Tibial nerve (tissue), 4 donors: ENCODE data around the gene URM1. TPM values are rescaled to one million over a fixed set of nuclear protein-coding genes. Genes with fewer than 3 reads are reported as not detected.

Experiments used
- DNase-seq, 2 donors: peaks; one replicate each; pipeline ENCODE4 v3.0.0-alpha.2; 2019; ENCODE audit warnings: low spot score in 2 of 2
- H3K27ac ChIP-seq, 4 donors: fragments of 200-600 bp; sonication (generic) in 3 of 4; one replicate each; pipeline ENCODE4 v1.5.1; 2017 to 2019; ENCODE audit warnings: mild to moderate bottlenecking in 1 of 4
- H3K27me3 ChIP-seq, 2 donors: fragments of 200-600 bp; sonication (generic) in 1 of 2; one replicate each; pipeline versions ENCODE4 v1.5.1 to v1.6.0; 2017 to 2019
- H3K36me3 ChIP-seq, 3 donors: fragments of 200-600 bp; sonication (generic); one replicate each; pipeline ENCODE4 v1.5.1; 2018 to 2019
- H3K4me1 ChIP-seq, 4 donors: fragments of 200-600 bp; sonication (generic) in 3 of 4; one replicate each; pipeline ENCODE4 v1.5.1; 2017 to 2019
- H3K4me3 ChIP-seq, 4 donors: fragments of 200-600 bp; sonication (generic) in 3 of 4; one replicate each; pipeline ENCODE4 v1.5.1; 2017 to 2019; ENCODE audit warnings: mild to moderate bottlenecking in 1 of 4, moderate library complexity in 1 of 4
- H3K9me3 ChIP-seq, 4 donors: fragments of 200-600 bp; sonication (generic) in 3 of 4; one replicate each; pipeline ENCODE4 v1.5.1; 2017 to 2019
- CTCF ChIP-seq, 5 experiments: fragments of 200-600 bp in 3 of 5; fragments of 450-650 bp in 2 of 5; sonication (generic) in 3 of 5; IDR thresholded peaks; one replicate each; pipeline ENCODE4 v1.5.1; 2016 to 2019; ENCODE audit warnings: antibody characterized with exemption in 5 of 5, mild to moderate bottlenecking in 3 of 5, moderate library complexity in 2 of 5
- EP300 ChIP-seq, 2 donors: sonication (generic); formaldehyde crosslinking; IDR thresholded peaks; one replicate each; pipeline ENCODE4 v1.6.1; 2017; ENCODE audit warnings: antibody characterized with exemption in 2 of 2, mild to moderate bottlenecking in 1 of 2
- POLR2A ChIP-seq, 2 donors: fragments of 450-650 bp; IDR thresholded peaks; one replicate each; pipeline ENCODE4 v1.6.1; 2017; ENCODE audit warnings: antibody characterized with exemption in 2 of 2, mild to moderate bottlenecking in 2 of 2, moderate library complexity in 2 of 2
- WGBS, 2 donors: methylation state at CpG; one replicate each; pipeline ENCODE4 v1.1.5; 2018; 5-methylcytosine and 5-hydroxymethylcytosine counted together
- total RNA-seq, 4 donors: library from RNA; depleted of rRNA; stranded (reverse); fragments of >200 nt; gene quantifications; one replicate each; pipeline ENCODE4 v1.1.0, GENCODE V29; 2016

The URM1 gene
- total RNA-seq, 4 donors from 2014 or later = 18.1 to 25.5 (median 23.2) TPM

- no peaks in the 10 kb centered on the region for H3K27me3 ChIP-seq
- peaks cover 0 to 100% (median 5%) of the 10 kb centered on the region in 3 donors for H3K36me3 ChIP-seq
- H3K9me3 ChIP-seq = no peaks in the 10 kb centered on the region
- no peak overlapping the region for H3K27ac ChIP-seq
- no peak for DNase-seq
- H3K4me1 ChIP-seq = no peaks in the 10 kb centered on the region
- no peak for TF ChIP-seq POLR2A (IDR thresholded peaks at IDR 0.05)
- no peak for TF ChIP-seq EP300 (IDR thresholded peaks at IDR 0.05)
- TF ChIP-seq CTCF (IDR thresholded peaks at IDR 0.05) = no peak
- no peak overlapping the region for H3K4me3 ChIP-seq
- WGBS, 2 donors = 87 to 88% methylated on average over 7 of the region's 7 CpGs
Observed at GRCh38 chr9:128384801-128385495, 13.8 kb downstream of the URM1 start.

- 72 to 79% methylated on average over 17 to 18 of the region's 18 CpGs for whole genome bisulfite sequencing, 2 donors
- no peak for DNase-seq
- TF ChIP-seq CTCF (IDR thresholded peaks at IDR 0.05) (no peak), EP300 (IDR thresholded peaks at IDR 0.05) (no peak), POLR2A (IDR thresholded peaks at IDR 0.05) (no peak)
- H3K4me3 ChIP-seq = no peak overlapping the region
- no peaks in the 10 kb centered on the region for H3K4me1 ChIP-seq
- no peaks in the 10 kb centered on the region for H3K27me3 ChIP-seq
- H3K27ac ChIP-seq = no peak overlapping the region
- H3K9me3 ChIP-seq = no peaks in the 10 kb centered on the region
- peaks cover 0 to 100% (median 5%) of the 10 kb centered on the region in 3 donors for H3K36me3 ChIP-seq
Observed at GRCh38 chr9:128385496-128386460, 14.6 kb downstream of the URM1 start.

- Histone ChIP-seq H3K27me3 (no peaks in the 10 kb centered on the region), H3K27ac (no peak overlapping the region), H3K36me3 (peaks cover 0 to 100% (median 5%) of the 10 kb centered on the region in 3 donors), H3K4me1 (no peaks in the 10 kb centered on the region), H3K9me3 (no peaks in the 10 kb centered on the region), H3K4me3 (no peak overlapping the region)
- TF ChIP-seq POLR2A (IDR thresholded peaks at IDR 0.05) = no peak
- TF ChIP-seq CTCF (IDR thresholded peaks at IDR 0.05) = no peak
- no peak for TF ChIP-seq EP300 (IDR thresholded peaks at IDR 0.05)
- no peak for DNase-seq
- 91% methylated on average over 8 to 10 of the region's 10 CpGs for WGBS, 2 donors
Observed at GRCh38 chr9:128388150-128388549, 17.0 kb downstream of the URM1 start.

- TF ChIP-seq CTCF (IDR thresholded peaks at IDR 0.05) (no peak), POLR2A (IDR thresholded peaks at IDR 0.05) (no peak), EP300 (IDR thresholded peaks at IDR 0.05) (no peak)
- H3K4me1 ChIP-seq = no peaks in the 10 kb centered on the region
- H3K27me3 ChIP-seq = no peaks in the 10 kb centered on the region
- DNase-seq = no peak
- 81% methylated on average over 13 of the region's 13 CpGs for WGBS, 2 donors
- no peak overlapping the region for H3K27ac ChIP-seq
- no peaks in the 10 kb centered on the region for H3K9me3 ChIP-seq
- peaks cover 0 to 96% (median 5%) of the 10 kb centered on the region in 3 donors for H3K36me3 ChIP-seq
- no peak overlapping the region for H3K4me3 ChIP-seq
Observed at GRCh38 chr9:128389395-128390149, 18.4 kb downstream of the URM1 start.
